HG03439 (cell line): ENCODE results near the gene ASRGL1.

ENCODE experiments used
- ATAC-seq: cut with Tn5 transposase; IDR thresholded peaks from one replicate; pipeline ENCODE4 v1.9.1; 2021; ENCODE audit warnings: mild to moderate bottlenecking, moderate library complexity; ENCODE audit not compliant: unreplicated experiment

ASRGL1 gene

DNA sequence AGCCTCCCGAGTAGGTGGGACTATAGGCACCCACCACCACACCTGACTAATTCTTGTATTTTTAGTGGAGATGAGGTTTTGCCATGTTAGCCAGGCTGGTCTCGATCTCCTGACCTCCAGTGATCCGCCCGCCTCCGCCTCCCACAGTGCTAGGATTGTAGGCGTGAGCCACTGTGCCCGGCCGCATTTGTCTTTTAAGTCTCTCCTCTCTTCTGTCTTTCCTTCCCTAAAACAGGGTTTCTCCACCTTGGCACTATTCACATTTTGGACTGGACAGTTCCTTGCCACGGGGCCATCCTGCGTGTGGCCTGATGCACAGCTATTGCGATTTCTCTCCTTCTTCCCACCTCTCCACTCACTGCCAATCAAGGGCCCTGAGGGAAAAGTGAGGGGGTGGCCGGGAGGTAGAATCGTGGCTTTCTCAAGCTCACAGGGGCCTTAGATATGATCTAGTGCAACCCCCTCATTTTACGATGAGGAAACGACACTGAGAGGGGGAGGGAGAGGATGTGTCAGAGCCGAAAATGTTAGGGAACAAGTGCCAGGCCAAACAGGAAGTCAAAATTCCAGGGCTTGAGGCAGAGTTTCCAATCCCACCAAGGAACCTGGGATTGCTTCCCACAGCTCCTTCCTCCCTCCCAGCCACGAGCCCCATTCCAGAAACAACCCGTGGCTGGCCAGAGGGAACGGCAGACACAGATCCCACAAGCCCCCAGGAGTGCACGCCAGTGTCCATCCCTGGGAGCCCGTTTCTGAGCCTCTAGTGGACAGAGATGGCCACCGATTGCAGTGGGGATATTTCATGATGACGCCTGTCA, 102.7 kb downstream of the ASRGL1 start:
- ATAC-seq, result no peak
